Heart right ventricle (tissue), 16 donors: Measurements from ENCODE around the gene LRRC40. TPM values are rescaled to one million over a fixed set of nuclear protein-coding genes. Genes with fewer than 3 reads are reported as not detected.
"Not testable (repeated sequence)": the region's sequence is repeated elsewhere in the genome, so short reads cannot be mapped to it uniquely, and the experiment has no call there.

Experiments used
- ATAC-seq, 8 donors: fragments of 200-7000 bp; cut with Tn5 transposase; one replicate each; pipeline ENCODE4 v1.9.1; 2020; ENCODE audit warnings: mild to moderate bottlenecking in 8 of 8, moderate library complexity in 8 of 8, moderate number of reproducible peaks in 1 of 8
- DNase-seq, 2 donors: peaks; one replicate each; pipeline ENCODE4 v3.0.0-alpha.2; 2020
- H3K27ac ChIP-seq, 10 donors: fragments of 200-600 bp; sonication (generic) in 2 of 10; one replicate each; pipeline versions ENCODE4 v1.5.0 to v1.8.0; 2020 to 2022; ENCODE audit warnings: mild to moderate bottlenecking in 3 of 10
- H3K27me3 ChIP-seq, 7 donors: fragments of 200-600 bp; one replicate each; pipeline ENCODE4 v1.8.0; 2021 to 2022; ENCODE audit warnings: mild to moderate bottlenecking in 2 of 7
- H3K36me3 ChIP-seq, 9 donors: fragments of 200-600 bp; sonication (generic) in 1 of 9; one replicate each; pipeline versions ENCODE4 v1.5.0 to v1.8.0; 2020 to 2022; ENCODE audit warnings: mild to moderate bottlenecking in 2 of 9
- H3K4me1 ChIP-seq, 9 donors: fragments of 200-600 bp; sonication (generic) in 1 of 9; one replicate each; pipeline versions ENCODE4 v1.5.0 to v1.8.0; 2020 to 2022; ENCODE audit warnings: mild to moderate bottlenecking in 4 of 9
- H3K4me3 ChIP-seq, 10 donors: fragments of 200-600 bp; sonication (generic) in 2 of 10; one replicate each; pipeline versions ENCODE4 v1.5.0 to v1.8.0; 2020 to 2022; ENCODE audit warnings: mild to moderate bottlenecking in 7 of 10, moderate library complexity in 2 of 10
- H3K9me3 ChIP-seq, 11 donors: fragments of 200-600 bp in 10 of 11; sonication (generic) in 2 of 11; one replicate each; pipeline versions ENCODE4 v1.5.0 to v1.8.0; 2013 to 2022; ENCODE audit warnings: mild to moderate bottlenecking in 2 of 11, control low read depth in 1 of 11, moderate library complexity in 1 of 11
- WGBS, 2 donors: extraction: QIAGEN DNeasy Blood & Tissue Kit; methylation state at CpG; one replicate each; pipeline ENCODE4 v1.1.7; 2013; ENCODE audit warnings: inconsistent platforms in 1 of 2; 5-methylcytosine and 5-hydroxymethylcytosine counted together
- intact Hi-C, 10 donors: fragments of 100-400 bp; cut with DNase I; formaldehyde crosslinking; loops; one replicate each; pipeline versions ENCODE4 v1.11.1 to v1.14.2; 2022
- polyA plus RNA-seq, 2 donors: library from polyadenylated mRNA; stranded (reverse); fragments of 200-250 nt; gene quantifications; one replicate each; pipeline ENCODE4 v1.2.3, GENCODE V29; 2013
- total RNA-seq, 10 donors: library from RNA; stranded (reverse); fragmentation: NEBNext Ultra II Directional in 3 of 10; extraction: Animal tissue kit (Norgen Biotek cat#: 25700) in 3 of 10; gene quantifications; one replicate each; pipeline versions ENCODE4 v1.2.1 to v1.2.4, GENCODE V29; 2021 to 2023
- TF ChIP-seq, protein P1 (sequence below), 9 donors: fragments of 200-600 bp; sonication (generic) in 2 of 9; IDR thresholded peaks; one replicate each; pipeline versions ENCODE4 v1.5.0 to v1.8.0; 2021 to 2022; ENCODE audit warnings: antibody characterized with exemption in 9 of 9, mild to moderate bottlenecking in 5 of 9, moderate library complexity in 1 of 9
- donor health status: Arrhythmogenic right ventricular cardiomyopathy.
- donor health status: ischemic (EF 13 %, LVEDD 7.1; RV severe dilation, severe dysfunction).
- donor health status: healthy with polysubstance abuse.
- donor health status: DM: no; HTN: yes; CAD: no.
- donor health status: DM: no; HTN: no; CAD: no.
- donor health status: ischemic (EF 25% LVEDD 6.9; RV normal size, moderate dysfunction).
- donor health status: ischemic (EF 25% LVEDD 5.7; RV mildly dilated, moderate dysfunction).
- donor health status: healthy.
- donor health status: DM: yes; HTN: yes; CAD: no.
- donor health status: Ischemic cardiomyopathy.
- donor health status: ischemic (EF 35%, LVEDD 5.7; RV mildly dilated, moderate dysfunction).
- donor health status: nonischemic (EF 11% LVEDD 7.7; RV severe dilation, severe dysfunction).
- donor health status: DM: yes; HTN: yes; CAD: no.
- donor health status: PGD.
- donor health status: ischemic (EF 29% LVEDD 5.4; RV normal size, mild dysfunction).
- donor health status: nonischemic (EF 23%, LVEDD 6.1; RV moderate dilation, normal function).

Gene LRRC40
- total and polyA plus RNA-seq, 12 donors: 6.5 to 12.2 (median 11.1) TPM

GRCh38 chr1:70195342-70195741 lies 10.0 kb downstream of the LRRC40 start:
- 95 to 98% methylated on average over 4 of the region's 4 CpGs for WGBS, 2 donors
- Histone ChIP-seq H3K4me1 (no peaks in the 10 kb centered on the region), H3K9me3 (peaks cover 0 to 6% (median 0%) of the 10 kb centered on the region in 11 donors), H3K27me3 (no peaks in the 10 kb centered on the region), H3K36me3 (peaks cover 0 to 3% (median 0%) of the 10 kb centered on the region in 9 donors), H3K27ac (no peak overlapping the region), H3K4me3 (no peak overlapping the region)
- DNase-seq (no peak), ATAC-seq (no peak)
- TF ChIP-seq, protein P1, sequence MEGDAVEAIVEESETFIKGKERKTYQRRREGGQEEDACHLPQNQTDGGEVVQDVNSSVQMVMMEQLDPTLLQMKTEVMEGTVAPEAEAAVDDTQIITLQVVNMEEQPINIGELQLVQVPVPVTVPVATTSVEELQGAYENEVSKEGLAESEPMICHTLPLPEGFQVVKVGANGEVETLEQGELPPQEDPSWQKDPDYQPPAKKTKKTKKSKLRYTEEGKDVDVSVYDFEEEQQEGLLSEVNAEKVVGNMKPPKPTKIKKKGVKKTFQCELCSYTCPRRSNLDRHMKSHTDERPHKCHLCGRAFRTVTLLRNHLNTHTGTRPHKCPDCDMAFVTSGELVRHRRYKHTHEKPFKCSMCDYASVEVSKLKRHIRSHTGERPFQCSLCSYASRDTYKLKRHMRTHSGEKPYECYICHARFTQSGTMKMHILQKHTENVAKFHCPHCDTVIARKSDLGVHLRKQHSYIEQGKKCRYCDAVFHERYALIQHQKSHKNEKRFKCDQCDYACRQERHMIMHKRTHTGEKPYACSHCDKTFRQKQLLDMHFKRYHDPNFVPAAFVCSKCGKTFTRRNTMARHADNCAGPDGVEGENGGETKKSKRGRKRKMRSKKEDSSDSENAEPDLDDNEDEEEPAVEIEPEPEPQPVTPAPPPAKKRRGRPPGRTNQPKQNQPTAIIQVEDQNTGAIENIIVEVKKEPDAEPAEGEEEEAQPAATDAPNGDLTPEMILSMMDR (IDR thresholded peaks at IDR 0.05): no peak
- intact Hi-C loops: no loop called here

GRCh38 chr1:70194601-70195000 lies 10.8 kb downstream of the LRRC40 start:
- no peaks in the 10 kb centered on the region for H3K36me3 ChIP-seq
- H3K9me3 ChIP-seq: peaks cover 0 to 6% (median 0%) of the 10 kb centered on the region in 11 donors
- H3K27me3 ChIP-seq: no peaks in the 10 kb centered on the region
- H3K4me3 ChIP-seq: no peak overlapping the region
- no peak overlapping the region for H3K27ac ChIP-seq
- DNase-seq: no peak
- intact Hi-C loops: no loop called here
- no peak for ATAC-seq
- TF ChIP-seq, protein P1 (IDR thresholded peaks at IDR 0.05): no peak
- no peaks in the 10 kb centered on the region for H3K4me1 ChIP-seq

DNA sequence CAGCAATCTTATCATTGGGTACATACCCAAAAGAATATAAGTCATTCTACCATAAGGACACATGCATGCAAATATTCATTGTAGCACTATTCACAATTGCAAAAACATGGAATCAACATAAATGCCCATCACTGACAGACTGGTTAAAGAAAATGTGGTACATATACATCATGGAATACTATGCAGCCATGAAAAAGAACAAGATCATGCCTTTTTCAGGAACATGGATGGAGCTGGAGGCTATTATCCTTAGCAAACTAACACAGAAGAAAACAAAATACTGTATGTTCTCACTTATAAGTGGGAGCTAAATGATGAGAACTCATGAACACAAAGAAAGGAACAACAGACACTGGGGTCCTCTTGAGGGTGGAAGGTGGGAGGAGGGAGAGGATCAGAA lies 12.9 kb downstream of the LRRC40 start:
- H3K9me3 ChIP-seq, ATAC-seq, H3K4me1 ChIP-seq, DNase-seq, H3K4me3 ChIP-seq, H3K27me3 ChIP-seq, intact Hi-C loops, H3K27ac ChIP-seq: not testable (repeated sequence)
- H3K36me3 ChIP-seq: peaks cover 0 to 14% (median 0%) of the 10 kb centered on the region in 9 donors

- TF ChIP-seq, protein P1 (IDR thresholded peaks at IDR 0.05): no peak
- intact Hi-C loops: no loop called here
- no peaks in the 10 kb centered on the region for H3K4me1 ChIP-seq
Observed at GRCh38 chr1:70190180-70190579, 15.2 kb downstream of the LRRC40 start.

GRCh38 chr1:70188522-70188921 lies 16.9 kb downstream of the LRRC40 start:
- intact Hi-C loops: no loop called here

More at GRCh38 chr1:70190180-70190579, 15.2 kb downstream of the LRRC40 start:
- peaks cover 0 to 6% (median 0%) of the 10 kb centered on the region in 11 donors for H3K9me3 ChIP-seq
- H3K36me3 ChIP-seq: peaks cover 0 to 25% (median 0%) of the 10 kb centered on the region in 9 donors
- no peaks in the 10 kb centered on the region for H3K27me3 ChIP-seq
- H3K27ac ChIP-seq: no peak overlapping the region
- DNase-seq (no peak), ATAC-seq (no peak)
- H3K4me3 ChIP-seq: no peak overlapping the region

DNA sequence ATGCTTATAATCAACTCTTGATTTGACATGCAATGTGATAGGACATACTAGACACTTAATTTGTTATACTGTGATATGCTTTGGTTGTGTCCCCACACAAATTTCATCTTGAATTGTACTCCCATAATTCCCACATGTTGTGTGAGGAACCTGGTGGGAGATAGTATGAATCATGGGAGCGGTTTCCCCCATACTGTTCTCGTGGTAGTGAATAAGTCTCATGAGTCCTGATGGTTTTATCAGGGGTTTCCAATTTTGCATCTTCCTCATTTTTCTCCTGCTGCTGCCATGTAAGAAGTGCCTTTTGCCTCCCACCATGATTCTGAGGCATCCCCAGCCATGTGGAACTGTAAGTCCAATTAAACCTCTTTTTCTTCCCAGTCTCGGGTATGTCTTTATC lies 20.2 kb downstream of the LRRC40 start:
- H3K4me3 ChIP-seq, intact Hi-C loops, ATAC-seq, H3K9me3 ChIP-seq, H3K27ac ChIP-seq, H3K27me3 ChIP-seq, H3K4me1 ChIP-seq, DNase-seq: not testable (repeated sequence)
- H3K36me3 ChIP-seq: peaks cover 0 to 72% (median 5%) of the 10 kb centered on the region in 9 donors
- WGBS, 2 donors: 95 to 96% methylated on average over 3 of the region's 3 CpGs

More at GRCh38 chr1:70188522-70188921, 16.9 kb downstream of the LRRC40 start:
- peaks cover 0 to 42% (median 4%) of the 10 kb centered on the region in 9 donors for H3K36me3 ChIP-seq
- no peak overlapping the region for H3K27ac ChIP-seq
- TF ChIP-seq, protein P1 (IDR thresholded peaks at IDR 0.05): no peak
- ATAC-seq: no peak
- H3K4me3 ChIP-seq: no peak overlapping the region
- H3K9me3 ChIP-seq: peaks cover 0 to 6% (median 0%) of the 10 kb centered on the region in 11 donors
- H3K27me3 ChIP-seq: no peaks in the 10 kb centered on the region
- 95 to 100% methylated on average over 2 of the region's 2 CpGs for WGBS, 2 donors
- no peak for DNase-seq
- no peaks in the 10 kb centered on the region for H3K4me1 ChIP-seq
